ENCODE measurements around the gene IQCC. TPM values are rescaled to one million over a fixed set of nuclear protein-coding genes. Genes with fewer than 3 reads are reported as not detected.

Gene IQCC
- total and polyA plus RNA-seq, 7 donors = 0.60 to 3.9 (median 1.8) TPM

- H3K27ac ChIP-seq = peak overlapping the region in 1 of 4 donors; percentile 81
- H3K4me3 ChIP-seq = no peak overlapping the region
- no peaks in the 10 kb centered on the region for H3K27me3 ChIP-seq
- H3K36me3 ChIP-seq = no peaks in the 10 kb centered on the region
- H3K9me3 ChIP-seq = no peaks in the 10 kb centered on the region
- intact Hi-C loops (cut with DNase I) = no loop called here
- DNase-seq = peak; percentile 67
- H3K4me1 ChIP-seq = peaks cover 0 to 43% (median 29%) of the 10 kb centered on the region in 4 donors
- 42 to 49% methylated on average over 7 of the region's 7 CpGs for WGBS, 2 donors
- TF ChIP-seq POLR2AphosphoS5 (IDR thresholded peaks at IDR 0.05) (no peak), POLR2A (IDR thresholded peaks at IDR 0.05) (no peak), CTCF (IDR thresholded peaks at IDR 0.05) (no peak), EP300 (IDR thresholded peaks at IDR 0.05) (no peak)
These were observed 36.9 kb downstream of the IQCC start for GRCh38 chr1:32242341-32242851.

GRCh38 chr1:32246888-32247273 is 41.4 kb downstream of the IQCC start, which contains the start of gene FAM167B:
Gene FAM167B, plus strand, starts transcription at chr1:32247222. Its CDS starts 200 bp downstream, at chr1:32247422.
- 50 to 58% methylated on average over 3 of the region's 3 CpGs for WGBS, 2 donors
- peak; percentile 77 for DNase-seq

DNA sequence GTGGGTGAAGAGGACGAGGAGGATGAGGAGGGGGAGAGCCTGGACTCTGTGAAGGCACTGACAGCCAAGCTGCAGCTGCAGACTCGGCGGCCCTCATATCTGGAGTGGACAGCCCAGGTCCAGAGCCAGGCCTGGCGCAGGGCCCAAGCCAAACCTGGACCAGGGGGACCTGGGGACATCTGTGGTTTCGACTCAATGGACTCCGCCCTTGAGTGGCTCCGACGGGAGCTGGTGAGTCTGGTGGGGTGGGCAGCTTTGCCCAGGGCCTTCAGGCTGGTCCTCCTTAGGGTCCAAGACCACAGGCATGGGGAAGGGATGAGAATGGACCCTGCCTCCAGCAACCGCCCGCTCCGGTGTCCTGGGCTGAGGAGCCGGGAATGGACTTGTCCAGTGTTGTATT is 42.0 kb downstream of the IQCC start:
- WGBS, 2 donors = 89% methylated on average over 12 of the region's 12 CpGs
- Histone ChIP-seq H3K36me3 (no peaks in the 10 kb centered on the region), H3K4me3 (no peak overlapping the region), H3K27me3 (no peaks in the 10 kb centered on the region), H3K4me1 (peaks cover 0 to 30% (median 18%) of the 10 kb centered on the region in 4 donors), H3K27ac (peak overlapping the region; percentile 42 to 74 (median 51)), H3K9me3 (no peaks in the 10 kb centered on the region)
- intact Hi-C loops (cut with DNase I) = no loop called here
- TF ChIP-seq POLR2AphosphoS5 (IDR thresholded peaks at IDR 0.05) (no peak), CTCF (IDR thresholded peaks at IDR 0.05) (no peak), POLR2A (IDR thresholded peaks at IDR 0.05) (no peak), EP300 (IDR thresholded peaks at IDR 0.05) (no peak)
- peak; percentile 65 for DNase-seq

More at GRCh38 chr1:32246888-32247273, 41.4 kb downstream of the IQCC start, which contains the start of gene FAM167B:
- no peak for TF ChIP-seq CTCF (IDR thresholded peaks at IDR 0.05)
- no peak for TF ChIP-seq POLR2A (IDR thresholded peaks at IDR 0.05)
- TF ChIP-seq POLR2AphosphoS5 (IDR thresholded peaks at IDR 0.05) = peak in 3 of 4 donors; percentile 24 to 72 (median 35)
- TF ChIP-seq EP300 (IDR thresholded peaks at IDR 0.05) = peak in 1 of 4 donors; percentile 9
- H3K4me3 ChIP-seq = no peak within 1 kb of the TSS
- intact Hi-C loops (cut with DNase I) = no loop called here
- no peaks in the 10 kb centered on the region for H3K9me3 ChIP-seq
- no peaks in the 10 kb centered on the region for H3K27me3 ChIP-seq
- H3K27ac ChIP-seq = peak within 1 kb of the TSS; percentile 45 to 74 (median 52)
- no peaks in the 10 kb centered on the region for H3K36me3 ChIP-seq
- H3K4me1 ChIP-seq = peaks cover 0 to 35% (median 19%) of the 10 kb centered on the region in 4 donors

DNA sequence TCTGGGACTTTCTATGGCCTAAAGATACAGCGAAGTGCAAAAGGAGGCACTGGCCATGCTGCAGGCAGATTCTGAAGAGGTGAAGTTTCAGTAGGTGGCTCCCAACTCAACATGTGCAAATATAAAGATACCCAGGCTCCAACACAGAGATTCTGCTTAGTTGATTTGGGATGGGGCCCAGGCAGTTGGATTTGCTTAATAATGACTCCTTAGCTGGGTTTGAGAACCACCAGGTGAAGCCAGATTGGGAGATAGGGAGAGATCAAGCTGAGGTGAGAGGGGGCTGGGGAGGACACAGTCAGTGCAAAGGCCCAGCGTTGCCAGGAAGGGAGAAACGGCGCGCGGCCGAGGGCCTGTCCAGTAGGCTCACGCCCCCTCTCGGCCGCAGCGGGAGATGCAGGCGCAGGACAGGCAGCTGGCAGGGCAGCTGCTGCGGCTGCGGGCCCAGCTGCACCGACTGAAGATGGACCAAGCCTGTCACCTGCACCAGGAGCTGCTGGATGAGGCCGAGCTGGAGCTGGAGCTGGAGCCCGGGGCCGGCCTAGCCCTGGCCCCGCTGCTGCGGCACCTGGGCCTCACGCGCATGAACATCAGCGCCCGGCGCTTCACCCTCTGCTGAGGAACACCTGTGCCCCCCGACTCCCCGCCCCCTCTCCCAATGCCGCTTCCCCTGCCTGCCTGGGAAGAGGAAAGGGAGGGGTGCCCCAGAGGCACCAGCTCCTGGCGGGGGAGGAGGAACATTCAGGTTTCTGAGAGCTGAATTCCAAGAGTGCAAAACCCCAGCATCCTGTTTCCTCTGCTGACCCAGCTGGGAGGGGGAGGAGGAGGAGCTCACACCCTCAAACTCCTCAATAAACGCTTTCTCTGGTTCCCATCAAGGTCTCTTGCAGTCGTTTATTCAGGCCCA is 42.8 kb downstream of the IQCC start:
- H3K27ac ChIP-seq = peak overlapping the region in 3 of 4 donors; percentile 42 to 74 (median 57)
- no peaks in the 10 kb centered on the region for H3K27me3 ChIP-seq
- no peaks in the 10 kb centered on the region for H3K36me3 ChIP-seq
- intact Hi-C loops (cut with DNase I) = no loop called here
- peaks cover 0 to 25% (median 18%) of the 10 kb centered on the region in 4 donors for H3K4me1 ChIP-seq
- no peaks in the 10 kb centered on the region for H3K9me3 ChIP-seq
- TF ChIP-seq POLR2A (IDR thresholded peaks at IDR 0.05) (no peak), EP300 (IDR thresholded peaks at IDR 0.05) (no peak), POLR2AphosphoS5 (IDR thresholded peaks at IDR 0.05) (peak in 1 of 4 donors; percentile 42), CTCF (IDR thresholded peaks at IDR 0.05) (peak in 3 of 4 experiments; percentile 43 to 75 (median 62))
- H3K4me3 ChIP-seq = no peak overlapping the region
- WGBS, 2 donors = 6 to 9% methylated on average over 31 of the region's 31 CpGs
- peak; percentile 90 for DNase-seq
